Measurements from ENCODE around the gene ARHGAP35. TPM values are rescaled to one million over a fixed set of nuclear protein-coding genes. Genes with fewer than 3 reads are reported as not detected.

The ARHGAP35 gene
- total RNA-seq, result 17.4 and 32.4 TPM in 2 replicates

GRCh38 chr19:46860846-46861690, at the start of gene ARHGAP35:
TSS of gene ARHGAP35 (plus strand) at chr19:46860997. CDS start at chr19:46918676, 57,679 bp downstream.

GRCh38 chr19:46850228-46851203, 10.3 kb upstream of the ARHGAP35 start, which contains the start of gene AP2S1:
TSS of gene AP2S1 (minus strand) at chr19:46850846. CDS start at chr19:46850766, 80 bp downstream.

Other genes with a start within 250 kb of the ARHGAP35 start
- not detected in 2 replicates for gene PTGIR, start 235.9 kb upstream of the ARHGAP35 start, total RNA-seq
- not detected in 2 replicates for gene GNG8, start 224.8 kb upstream of the ARHGAP35 start, total RNA-seq
- not detected in 2 replicates for gene DACT3, start 199.8 kb upstream of the ARHGAP35 start, total RNA-seq
- gene PRKD2, start 143.9 kb upstream of the ARHGAP35 start, total RNA-seq, result 21.2 and 25.2 TPM in 2 replicates
- 9.4 and 9.8 TPM in 2 replicates for gene FKRP, start 114.9 kb upstream of the ARHGAP35 start, total RNA-seq
- 65.6 and 71.3 TPM in 2 replicates for gene STRN4, start 114.5 kb upstream of the ARHGAP35 start, total RNA-seq
- 172 and 449 TPM in 2 replicates for gene SLC1A5, start 72.4 kb upstream of the ARHGAP35 start, total RNA-seq
- 106 and 123 TPM in 2 replicates for gene AP2S1, start 10.2 kb upstream of the ARHGAP35 start, total RNA-seq
- gene NPAS1, start 158.8 kb downstream of the ARHGAP35 start, total RNA-seq, result 0.48 and 1.1 TPM in 2 replicates
- gene TMEM160, start 187.6 kb downstream of the ARHGAP35 start, total RNA-seq, result 26.9 and 28.7 TPM in 2 replicates

Data from tracheal epithelial cell (primary cell).